Body of pancreas (tissue), 4 donors: Measurements from ENCODE around the gene NKX2-2. TPM values are rescaled to one million over a fixed set of nuclear protein-coding genes. Genes with fewer than 3 reads are reported as not detected.

Experiments used
- ATAC-seq: fragments of 150-250 bp; one replicate; pipeline ENCODE4 v1.9.1; 2016
- DNase-seq, 4 donors: peaks; one replicate each; pipeline ENCODE4 v3.0.0-alpha.2; 2019
- H3K27ac ChIP-seq, 4 donors: fragments of 200-600 bp; sonication (generic); 1 replicate in 3 of 4; 2 replicates in 1 of 4; pipeline versions ENCODE4 v1.5.1 to v1.6.1; 2016 to 2019; ENCODE audit warnings: mild to moderate bottlenecking in 1 of 4, mixed read lengths in 1 of 4, moderate library complexity in 1 of 4
- H3K27me3 ChIP-seq, 2 donors: fragments of 200-600 bp; sonication (generic); one replicate each; pipeline ENCODE4 v1.6.0; 2016; ENCODE audit warnings: mild to moderate bottlenecking in 1 of 2
- H3K36me3 ChIP-seq, 2 donors: fragments of 200-600 bp; sonication (generic); replicated peaks in 1 of 2; 2 replicates each; pipeline ENCODE4 v1.5.1; 2016; ENCODE audit warnings: low read depth in 2 of 2; ENCODE audit not compliant: insufficient read depth in 1 of 2
- H3K4me1 ChIP-seq: fragments of 200-600 bp; sonication (generic); one replicate; pipeline ENCODE4 v1.6.0; 2016
- H3K4me3 ChIP-seq, 2 donors: fragments of 200-600 bp; sonication (generic); 1 replicate in 1 of 2; 2 replicates in 1 of 2; pipeline ENCODE4 v1.5.1; 2016 to 2019
- H3K9me3 ChIP-seq, 3 donors: fragments of 200-600 bp; sonication (generic); 1 replicate in 2 of 3; 2 replicates in 1 of 3; pipeline ENCODE4 v1.5.1; 2016
- CTCF ChIP-seq, 7 experiments: fragments of 450-650 bp in 4 of 7; fragments of 200-600 bp in 3 of 7; sonication (generic) in 3 of 7; IDR thresholded peaks; one replicate each; pipeline ENCODE4 v1.5.1; 2016 to 2019; ENCODE audit warnings: antibody characterized with exemption in 7 of 7
- POLR2A ChIP-seq, 3 donors: fragments of 450-650 bp; IDR thresholded peaks; one replicate each; pipeline ENCODE4 v1.6.1; 2016; ENCODE audit warnings: antibody characterized with exemption in 3 of 3, mild to moderate bottlenecking in 2 of 3
- WGBS, 2 donors: methylation state at CpG; one replicate each; pipeline ENCODE4 v1.1.5; 2017; 5-methylcytosine and 5-hydroxymethylcytosine counted together
- intact Hi-C: fragments of 100-400 bp; cut with DNase I; formaldehyde crosslinking; loops from one replicate; pipeline ENCODE4 v1.15.1; 2023
- total RNA-seq, 2 donors: library from RNA; depleted of rRNA; stranded (reverse); fragments of >200 nt; gene quantifications; one replicate each; pipeline ENCODE4 v1.1.0, GENCODE V29; 2016

Gene NKX2-2
- total RNA-seq, 2 donors from 2014 or later, result 3.1 to 9.6 TPM

DNA sequence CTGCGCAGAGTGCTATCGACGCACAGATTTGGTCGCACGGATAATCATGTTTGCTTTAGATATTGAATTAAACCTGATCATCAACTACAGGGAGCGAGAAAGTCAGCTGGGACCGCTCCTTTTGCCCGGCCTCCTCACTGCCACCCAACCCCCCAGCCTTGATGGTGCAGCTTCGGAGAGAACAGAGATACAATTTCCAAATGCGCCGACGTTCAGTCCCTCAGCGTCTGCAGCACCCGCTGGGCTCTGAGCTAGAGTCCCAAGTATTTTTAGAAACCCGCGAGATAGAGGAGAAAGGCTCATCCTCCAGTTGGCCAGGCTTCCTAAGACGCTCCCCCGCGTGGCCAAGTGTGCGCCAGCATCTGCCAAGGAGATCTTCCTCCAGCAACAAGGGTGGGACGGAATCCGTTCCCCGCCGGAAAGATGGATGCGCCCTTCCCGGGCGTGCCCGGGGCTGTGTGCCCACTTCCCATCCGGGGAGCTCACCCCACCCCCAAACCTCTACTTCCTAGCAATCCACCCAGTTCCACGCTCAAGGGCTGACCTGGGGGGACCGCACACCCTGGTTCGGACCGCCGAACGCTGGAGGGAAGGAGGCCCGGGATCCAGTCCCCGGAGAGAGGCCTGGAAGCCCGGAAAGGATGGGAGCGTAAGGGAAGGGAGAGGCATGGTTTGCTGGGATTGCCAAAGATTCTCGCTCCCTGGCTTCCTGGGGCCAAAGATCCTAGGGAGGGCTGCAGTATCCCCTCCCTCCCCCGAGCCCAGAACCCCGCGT lies 4.1 kb downstream of the NKX2-2 start:
- Histone ChIP-seq H3K4me3 (no peak overlapping the region), H3K9me3 (no peaks in the 10 kb centered on the region), H3K27me3 (peaks cover 0 to 32% of the 10 kb centered on the region in 2 donors), H3K36me3 (no peaks in the 10 kb centered on the region), H3K27ac (no peak overlapping the region), H3K4me1 (peaks cover 43% of the 10 kb centered on the region)
- WGBS, 2 donors, result 12 to 24% methylated on average over 24 to 43 of the region's 43 CpGs
- TF ChIP-seq CTCF (IDR thresholded peaks at IDR 0.05) (no peak), POLR2A (IDR thresholded peaks at IDR 0.05) (no peak)
- intact Hi-C loops, result no loop called here
- no peak for DNase-seq
- ATAC-seq, result no peak

DNA sequence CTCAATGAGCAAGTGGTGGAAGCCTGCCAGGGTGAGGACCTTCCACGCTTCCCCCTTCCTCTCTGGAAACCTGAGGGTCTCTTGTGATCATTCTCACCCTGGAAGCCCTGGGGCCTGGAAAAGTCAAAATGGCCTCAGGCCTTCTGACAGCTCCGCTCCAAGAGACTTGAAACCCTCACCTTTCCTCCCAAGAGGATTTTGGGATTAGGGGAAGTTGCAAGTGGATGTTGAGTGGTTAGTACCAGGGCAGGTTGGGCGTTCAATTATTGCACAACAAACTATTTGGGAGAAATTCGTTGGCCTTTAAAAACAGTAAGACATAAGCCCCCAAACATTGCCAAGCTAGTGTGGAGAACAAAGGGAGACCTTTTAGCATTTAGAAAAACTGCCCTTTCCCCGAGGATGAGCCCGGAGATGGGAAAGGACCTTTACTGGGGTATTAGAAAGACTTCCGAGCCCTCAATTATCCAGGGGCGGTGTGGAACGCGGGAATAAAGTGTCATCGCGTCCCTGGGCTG lies 4.7 kb downstream of the NKX2-2 start:
- DNase-seq (no peak), ATAC-seq (no peak)
- WGBS, 2 donors, result 13 to 25% methylated on average over 12 of the region's 12 CpGs
- TF ChIP-seq POLR2A (IDR thresholded peaks at IDR 0.05) (no peak), CTCF (IDR thresholded peaks at IDR 0.05) (no peak)
- Histone ChIP-seq H3K27me3 (peaks cover 0 to 28% of the 10 kb centered on the region in 2 donors), H3K27ac (no peak overlapping the region), H3K9me3 (no peaks in the 10 kb centered on the region), H3K4me3 (no peak overlapping the region), H3K4me1 (peaks cover 37% of the 10 kb centered on the region), H3K36me3 (no peaks in the 10 kb centered on the region)
- intact Hi-C loops, result no loop called here

DNA sequence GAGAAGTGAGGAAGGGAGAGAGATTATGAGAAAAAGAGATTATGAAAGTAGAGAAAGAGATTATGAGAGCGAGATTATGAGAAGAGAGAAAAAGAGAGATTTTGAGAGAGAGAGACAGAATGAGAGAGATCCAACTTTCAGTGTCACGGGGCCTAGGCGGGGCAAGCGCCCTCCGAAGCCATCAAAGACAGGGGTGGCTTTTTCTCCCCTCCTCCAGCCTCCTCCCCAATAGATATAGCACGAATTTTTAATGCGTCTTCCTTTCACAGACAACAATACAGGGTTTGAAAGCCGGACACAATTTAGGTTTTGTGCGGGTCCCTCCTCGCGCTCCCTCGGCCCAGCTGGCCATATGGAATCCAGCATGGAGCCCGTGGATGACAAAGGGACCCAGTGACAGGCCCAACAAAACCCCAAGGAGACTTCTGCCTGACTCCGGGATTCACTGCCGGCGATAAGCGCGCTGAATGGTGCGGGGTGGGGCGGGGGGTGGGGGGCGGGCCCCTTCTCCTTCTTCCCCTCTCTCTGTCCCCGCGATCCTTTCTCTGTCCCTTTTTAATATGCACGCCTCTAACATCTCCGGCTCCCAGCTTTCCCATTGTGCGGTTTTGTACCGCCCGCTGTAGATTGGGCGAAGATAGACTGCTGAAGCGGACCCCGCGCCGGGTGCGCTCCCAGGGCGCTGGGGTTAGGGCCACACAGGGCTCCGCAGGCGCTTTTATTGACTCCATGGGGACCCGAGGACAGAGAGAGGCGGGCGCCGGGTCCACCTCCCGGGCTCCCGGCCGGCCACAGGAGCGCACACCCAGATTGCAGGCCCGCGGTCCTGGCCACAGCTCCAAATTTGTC lies 5.4 kb downstream of the NKX2-2 start:
- Histone ChIP-seq H3K27me3 (peaks cover 0 to 28% of the 10 kb centered on the region in 2 donors), H3K4me1 (peaks cover 33% of the 10 kb centered on the region), H3K27ac (no peak overlapping the region), H3K36me3 (no peaks in the 10 kb centered on the region), H3K9me3 (no peaks in the 10 kb centered on the region), H3K4me3 (no peak overlapping the region)
- 27 to 32% methylated on average over 37 to 47 of the region's 47 CpGs for WGBS, 2 donors
- no peak for TF ChIP-seq POLR2A (IDR thresholded peaks at IDR 0.05)
- TF ChIP-seq CTCF (IDR thresholded peaks at IDR 0.05), result no peak
- ATAC-seq, result no peak
- intact Hi-C loops, result no loop called here
- no peak for DNase-seq

GRCh38 chr20:21507400-21508229 lies 6.2 kb downstream of the NKX2-2 start:
- ATAC-seq, result no peak
- Histone ChIP-seq H3K27ac (no peak overlapping the region), H3K36me3 (no peaks in the 10 kb centered on the region), H3K4me1 (peaks cover 24% of the 10 kb centered on the region), H3K27me3 (peaks cover 0 to 21% of the 10 kb centered on the region in 2 donors), H3K4me3 (no peak overlapping the region), H3K9me3 (no peaks in the 10 kb centered on the region)
- DNase-seq, result no peak
- intact Hi-C loops, result no loop called here
- 23 to 31% methylated on average over 21 to 44 of the region's 44 CpGs for WGBS, 2 donors
- no peak for TF ChIP-seq POLR2A (IDR thresholded peaks at IDR 0.05)
- no peak for TF ChIP-seq CTCF (IDR thresholded peaks at IDR 0.05)
